Stimulated activated naive CD4-positive, alpha-beta T cell (primary cell): Measurements from ENCODE around the gene ITGB6.

Experiments used
- DNase-seq, 6 experiments: peaks; one replicate each; lab custom pipeline; 2025; lab: John Stamatoyannopoulos, UW

Gene ITGB6

GRCh38 chr2:160051371-160051800 is 148.7 kb downstream of the ITGB6 start:
- no peak for DNase-seq

GRCh38 chr2:160050147-160050546 is 149.9 kb downstream of the ITGB6 start:
- no peak for DNase-seq
